Osteoblast (primary cell): ENCODE measurements around the gene THAP9. TPM values are rescaled to one million over a fixed set of nuclear protein-coding genes. Genes with fewer than 3 reads are reported as not detected.
A peak's percentile ranks its signal among the peaks of the same experiment; 100 is the strongest.

Source experiments
- DNase-seq: peaks from one replicate; pipeline ENCODE4 v3.0.0; 2011; ENCODE audit warnings: low spot score, mixed read lengths; ENCODE audit not compliant: insufficient read length; ENCODE audit errors: missing footprints
- H2AFZ ChIP-seq: 2 replicates; pipeline ENCODE4 v1.6.0; 2011; ENCODE audit warnings: mild to moderate bottlenecking, low read length
- H3K27ac ChIP-seq: 2 replicates; pipeline ENCODE4 v1.5.1; 2011; ENCODE audit warnings: mild to moderate bottlenecking, low read depth, low read length, moderate library complexity
- H3K27me3 ChIP-seq: 2 replicates; pipeline ENCODE4 v1.6.0; 2012; ENCODE audit warnings: mild to moderate bottlenecking, control low read depth, inconsistent platforms, low read length, moderate library complexity; ENCODE audit not compliant: insufficient read depth
- H3K36me3 ChIP-seq: 2 replicates; pipeline ENCODE4 v1.5.1; 2011; ENCODE audit warnings: mild to moderate bottlenecking, low read length, control low read depth, moderate library complexity; ENCODE audit not compliant: insufficient read depth
- H3K4me1 ChIP-seq: 2 replicates; pipeline ENCODE4 v1.5.1; 2011; ENCODE audit warnings: mild to moderate bottlenecking, low read length, control low read depth, moderate library complexity; ENCODE audit not compliant: insufficient read depth
- H3K4me2 ChIP-seq: 2 replicates; pipeline ENCODE4 v1.6.0; 2011; ENCODE audit warnings: mild to moderate bottlenecking, low read length; ENCODE audit not compliant: insufficient read depth
- H3K4me3 ChIP-seq: fragments of 200-600 bp; sonication (generic); 3 replicates; pipeline ENCODE4 v1.5.1; 2012; ENCODE audit warnings: mild to moderate bottlenecking, low read length, inconsistent platforms; ENCODE audit not compliant: insufficient read depth
- H3K79me2 ChIP-seq: 2 replicates; pipeline ENCODE4 v1.6.0; 2012; ENCODE audit warnings: mild to moderate bottlenecking, low read length, control low read depth, inconsistent platforms; ENCODE audit not compliant: insufficient read depth
- H3K9me3 ChIP-seq: 2 replicates; pipeline ENCODE4 v1.5.1; 2011; ENCODE audit warnings: low read depth, low read length, control low read depth
- H4K20me1 ChIP-seq: 2 replicates; pipeline ENCODE4 v1.6.0; 2012; ENCODE audit warnings: mild to moderate bottlenecking, low read length, control low read depth; ENCODE audit not compliant: insufficient read depth
- total RNA-seq: library from RNA; depleted of rRNA; stranded (reverse); fragments of >200 nt; gene quantifications from 2 replicates; pipeline ENCODE4 v1.2.3, GENCODE V29; 2012
- TF ChIP-seq, protein P1 (sequence below): IDR thresholded peaks from 2 replicates; pipeline ENCODE4 v1.5.1; 2011; ENCODE audit warnings: mild to moderate bottlenecking, low read depth, low read length, moderate library complexity; ENCODE audit errors: extremely low read depth

The THAP9 gene
- total RNA-seq, 1 donor: 3.3 TPM

DNA sequence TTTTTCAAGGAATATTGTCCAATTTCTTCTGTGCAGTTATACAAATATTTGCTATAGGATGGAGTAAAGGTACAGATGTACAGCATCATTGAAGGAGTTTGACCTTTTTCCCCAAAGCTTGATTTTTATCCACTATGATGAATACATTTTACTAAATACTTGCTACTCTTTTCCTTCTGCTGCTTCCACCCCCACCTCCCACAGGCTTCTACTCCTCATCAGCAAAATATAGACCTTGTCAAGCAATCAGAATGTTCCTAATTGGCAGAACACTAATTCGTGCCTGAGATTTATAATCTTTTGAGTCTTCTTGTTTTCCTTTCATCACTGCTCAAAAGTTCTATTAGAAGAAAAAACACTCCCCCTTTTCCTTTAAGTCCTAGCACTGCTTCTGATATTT lies 3.8 kb upstream of the THAP9 start:
- peaks cover 28% of the 10 kb centered on the region for H3K4me1 ChIP-seq
- no peak overlapping the region for H2AFZ ChIP-seq
- no peak for DNase-seq
- peaks cover 71% of the 10 kb centered on the region for H3K79me2 ChIP-seq
- peaks cover 37% of the 10 kb centered on the region for H3K36me3 ChIP-seq
- peaks cover 10% of the 10 kb centered on the region for H4K20me1 ChIP-seq
- no peak overlapping the region for H3K4me3 ChIP-seq
- peak overlapping the region; percentile 95 for H3K4me2 ChIP-seq
- peak overlapping the region; percentile 100 for H3K27ac ChIP-seq
- no peaks in the 10 kb centered on the region for H3K9me3 ChIP-seq
- no peaks in the 10 kb centered on the region for H3K27me3 ChIP-seq
- TF ChIP-seq, protein P1, sequence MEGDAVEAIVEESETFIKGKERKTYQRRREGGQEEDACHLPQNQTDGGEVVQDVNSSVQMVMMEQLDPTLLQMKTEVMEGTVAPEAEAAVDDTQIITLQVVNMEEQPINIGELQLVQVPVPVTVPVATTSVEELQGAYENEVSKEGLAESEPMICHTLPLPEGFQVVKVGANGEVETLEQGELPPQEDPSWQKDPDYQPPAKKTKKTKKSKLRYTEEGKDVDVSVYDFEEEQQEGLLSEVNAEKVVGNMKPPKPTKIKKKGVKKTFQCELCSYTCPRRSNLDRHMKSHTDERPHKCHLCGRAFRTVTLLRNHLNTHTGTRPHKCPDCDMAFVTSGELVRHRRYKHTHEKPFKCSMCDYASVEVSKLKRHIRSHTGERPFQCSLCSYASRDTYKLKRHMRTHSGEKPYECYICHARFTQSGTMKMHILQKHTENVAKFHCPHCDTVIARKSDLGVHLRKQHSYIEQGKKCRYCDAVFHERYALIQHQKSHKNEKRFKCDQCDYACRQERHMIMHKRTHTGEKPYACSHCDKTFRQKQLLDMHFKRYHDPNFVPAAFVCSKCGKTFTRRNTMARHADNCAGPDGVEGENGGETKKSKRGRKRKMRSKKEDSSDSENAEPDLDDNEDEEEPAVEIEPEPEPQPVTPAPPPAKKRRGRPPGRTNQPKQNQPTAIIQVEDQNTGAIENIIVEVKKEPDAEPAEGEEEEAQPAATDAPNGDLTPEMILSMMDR: no peak

DNA sequence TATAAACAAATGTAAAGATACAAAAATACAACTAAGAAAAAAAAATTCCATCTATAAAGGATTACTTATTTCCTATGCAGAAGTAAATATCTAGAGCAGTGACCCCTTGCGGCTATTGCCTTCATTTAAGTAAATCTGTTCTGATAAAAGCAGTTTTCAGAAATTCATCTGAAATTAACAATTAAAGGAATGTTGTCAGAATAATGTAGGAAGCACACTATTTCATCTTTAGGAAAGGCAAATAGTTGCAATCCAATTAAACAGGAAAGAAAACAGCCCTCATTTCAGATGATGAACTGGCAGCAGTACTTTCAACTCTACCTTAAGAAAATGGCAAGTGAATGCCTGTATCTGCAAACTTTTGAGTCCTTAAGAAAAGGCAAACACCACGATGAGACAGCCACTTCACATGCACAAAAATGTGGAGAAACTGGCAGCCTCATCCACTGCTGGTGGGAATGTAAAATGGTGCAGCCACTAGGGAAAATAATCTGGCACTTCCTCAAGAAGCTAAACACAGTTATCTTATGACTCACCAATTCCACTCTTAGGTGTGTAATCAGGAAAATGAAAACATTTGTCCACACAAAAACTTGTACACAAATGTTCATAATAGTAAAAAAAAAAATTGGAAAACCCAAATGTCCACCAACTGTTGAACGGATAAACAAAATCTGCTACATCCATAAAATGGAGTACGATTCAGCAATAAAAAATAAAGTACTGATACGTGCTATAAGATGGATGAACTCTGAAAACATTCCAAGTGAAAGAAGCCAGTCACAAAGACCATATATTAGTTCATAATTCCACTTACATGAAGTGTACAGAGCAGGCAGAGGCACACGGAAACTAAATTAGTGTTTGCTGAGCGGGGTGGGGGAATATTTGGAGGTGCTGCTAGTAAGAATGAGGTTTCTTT lies 2.0 kb upstream of the THAP9 start:
- DNase-seq: peak; percentile 54
- Histone ChIP-seq H2AFZ (no peak overlapping the region), H3K27me3 (no peaks in the 10 kb centered on the region), H3K27ac (peak overlapping the region; percentile 100), H4K20me1 (peaks cover 10% of the 10 kb centered on the region), H3K36me3 (peaks cover 36% of the 10 kb centered on the region), H3K79me2 (peaks cover 77% of the 10 kb centered on the region), H3K4me1 (peaks cover 21% of the 10 kb centered on the region), H3K4me2 (peak overlapping the region; percentile 95), H3K4me3 (peak overlapping the region; percentile 83), H3K9me3 (no peaks in the 10 kb centered on the region)
- TF ChIP-seq, protein P1: peak; percentile 41

DNA sequence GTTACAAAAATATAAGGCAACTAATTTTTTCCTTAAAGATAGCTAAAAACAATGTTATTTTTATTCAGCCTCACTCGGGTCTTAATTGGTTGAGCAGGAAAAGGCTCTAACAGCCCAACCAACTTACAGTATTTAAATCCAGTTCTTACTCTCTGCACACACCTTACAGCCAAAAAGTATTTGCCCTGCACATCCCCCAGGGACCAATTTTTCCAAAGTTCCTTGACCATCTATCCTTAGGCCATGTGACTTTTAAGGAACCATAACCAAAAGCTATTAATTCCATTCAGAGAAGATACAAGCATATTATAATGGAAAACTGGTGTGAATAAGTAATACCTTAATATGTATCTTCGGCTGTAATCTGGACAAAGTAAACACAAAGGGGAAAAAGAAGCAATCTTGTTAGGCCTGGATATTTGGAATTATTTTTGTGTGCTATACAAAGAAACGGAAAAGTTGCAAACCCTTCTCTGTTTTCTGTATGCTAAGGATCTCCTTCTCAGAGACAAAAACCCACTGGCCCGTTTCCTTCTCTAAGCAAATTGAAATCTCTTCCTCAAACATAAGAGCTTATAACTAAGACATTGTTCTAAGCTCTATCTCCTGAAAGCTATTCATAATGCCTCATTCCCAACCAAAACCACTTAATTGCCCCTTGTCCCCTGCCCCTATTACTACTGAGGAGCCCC lies 1.0 kb upstream of the THAP9 start:
- TF ChIP-seq, protein P1: no peak

DNA sequence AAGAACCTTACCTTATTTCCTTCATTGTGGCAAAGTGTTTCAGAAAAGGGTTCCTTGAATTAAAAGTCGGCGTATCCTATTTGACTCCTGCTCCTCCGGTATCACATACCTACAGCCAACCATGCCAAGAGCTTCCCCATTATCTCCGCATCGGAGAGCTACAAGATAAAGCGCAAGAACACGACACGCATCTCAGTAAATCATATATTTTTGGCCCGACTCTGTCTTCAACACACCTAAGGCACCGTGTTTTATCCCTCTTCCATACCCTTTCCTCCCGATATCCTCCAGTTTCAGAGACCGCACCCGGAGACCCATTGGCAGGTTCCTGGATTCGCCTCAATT lies 497 bp upstream of the THAP9 start:
- peaks cover 64% of the 10 kb centered on the region for H3K79me2 ChIP-seq
- TF ChIP-seq, protein P1: no peak
- peak overlapping the region; percentile 83 for H3K4me3 ChIP-seq
- peak overlapping the region; percentile 100 for H3K27ac ChIP-seq
- H3K36me3 ChIP-seq: peaks cover 22% of the 10 kb centered on the region
- no peak for DNase-seq
- no peaks in the 10 kb centered on the region for H3K9me3 ChIP-seq
- H4K20me1 ChIP-seq: peaks cover 10% of the 10 kb centered on the region
- peaks cover 21% of the 10 kb centered on the region for H3K4me1 ChIP-seq
- peak overlapping the region; percentile 95 for H3K4me2 ChIP-seq
- H2AFZ ChIP-seq: peak overlapping the region; percentile 52
- H3K27me3 ChIP-seq: no peaks in the 10 kb centered on the region

More for the DNA sequence above, 1.0 kb upstream of the THAP9 start:
- no peaks in the 10 kb centered on the region for H3K9me3 ChIP-seq
- H2AFZ ChIP-seq: peak overlapping the region; percentile 52
- no peaks in the 10 kb centered on the region for H3K27me3 ChIP-seq
- peak overlapping the region; percentile 83 for H3K4me3 ChIP-seq
- H3K27ac ChIP-seq: peak overlapping the region; percentile 100
- H3K79me2 ChIP-seq: peaks cover 70% of the 10 kb centered on the region
- H4K20me1 ChIP-seq: peaks cover 10% of the 10 kb centered on the region
- H3K4me1 ChIP-seq: peaks cover 21% of the 10 kb centered on the region
- H3K4me2 ChIP-seq: peak overlapping the region; percentile 95
- DNase-seq: no peak
- peaks cover 27% of the 10 kb centered on the region for H3K36me3 ChIP-seq
